ENCODE data around the gene TUBGCP3. TPM values are rescaled to one million over a fixed set of nuclear protein-coding genes. Genes with fewer than 3 reads are reported as not detected.

TUBGCP3 gene
- total RNA-seq, 6 experiments from 2014 or later, result 13.0 to 20.0 (median 17.6) TPM

DNA sequence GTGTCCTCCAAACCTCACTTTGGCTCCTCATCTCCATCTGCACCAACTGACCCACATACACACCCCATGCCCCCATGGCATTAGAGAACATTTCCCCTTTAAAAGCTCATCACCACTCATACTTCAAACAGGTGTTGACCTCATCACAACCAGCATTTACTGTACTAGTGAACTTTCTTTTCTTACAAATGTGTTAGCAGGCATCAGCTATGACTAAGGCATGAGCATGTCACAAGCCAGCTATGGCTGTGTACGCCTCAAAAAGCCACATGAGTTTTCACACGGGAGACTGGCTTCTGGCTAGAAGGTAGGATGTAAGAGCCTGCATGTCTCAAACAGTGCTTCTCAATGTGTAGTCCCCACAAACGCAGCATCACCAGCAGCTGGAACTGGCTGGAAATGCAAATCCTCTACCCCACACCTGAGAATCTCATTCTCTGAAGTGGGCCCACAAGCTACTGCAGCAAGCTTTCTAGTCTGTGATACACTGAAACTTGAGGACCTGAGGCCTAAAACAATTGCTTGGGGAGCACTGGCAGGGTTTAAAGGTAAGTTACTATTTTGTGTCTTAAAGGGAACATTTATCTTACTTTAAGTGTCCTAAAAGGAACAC lies 66.8 kb downstream of the TUBGCP3 start:
- no peak for ATAC-seq
- Histone ChIP-seq H3K9me3 (no peaks in the 10 kb centered on the region), H3K36me3 (peaks cover 0 to 64% (median 9%) of the 10 kb centered on the region in 4 donors), H3K4me1 (no peaks in the 10 kb centered on the region), H3K27me3 (no peaks in the 10 kb centered on the region), H3K27ac (no peak overlapping the region), H3K4me3 (no peak overlapping the region)
- intact Hi-C loops (cut with DNase I), result no loop called here
- TF ChIP-seq, protein P1, sequence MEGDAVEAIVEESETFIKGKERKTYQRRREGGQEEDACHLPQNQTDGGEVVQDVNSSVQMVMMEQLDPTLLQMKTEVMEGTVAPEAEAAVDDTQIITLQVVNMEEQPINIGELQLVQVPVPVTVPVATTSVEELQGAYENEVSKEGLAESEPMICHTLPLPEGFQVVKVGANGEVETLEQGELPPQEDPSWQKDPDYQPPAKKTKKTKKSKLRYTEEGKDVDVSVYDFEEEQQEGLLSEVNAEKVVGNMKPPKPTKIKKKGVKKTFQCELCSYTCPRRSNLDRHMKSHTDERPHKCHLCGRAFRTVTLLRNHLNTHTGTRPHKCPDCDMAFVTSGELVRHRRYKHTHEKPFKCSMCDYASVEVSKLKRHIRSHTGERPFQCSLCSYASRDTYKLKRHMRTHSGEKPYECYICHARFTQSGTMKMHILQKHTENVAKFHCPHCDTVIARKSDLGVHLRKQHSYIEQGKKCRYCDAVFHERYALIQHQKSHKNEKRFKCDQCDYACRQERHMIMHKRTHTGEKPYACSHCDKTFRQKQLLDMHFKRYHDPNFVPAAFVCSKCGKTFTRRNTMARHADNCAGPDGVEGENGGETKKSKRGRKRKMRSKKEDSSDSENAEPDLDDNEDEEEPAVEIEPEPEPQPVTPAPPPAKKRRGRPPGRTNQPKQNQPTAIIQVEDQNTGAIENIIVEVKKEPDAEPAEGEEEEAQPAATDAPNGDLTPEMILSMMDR (IDR thresholded peaks at IDR 0.05), result no peak
- TF ChIP-seq POLR2A (IDR thresholded peaks at IDR 0.05), result no peak
- WGBS (ENCODE audit: insufficient coverage, low coverage, low lambda C conversion rate, missing lambda C conversion rate), result 88% methylated on average over 1 of the region's 3 CpGs
- no peak for DNase-seq

DNA sequence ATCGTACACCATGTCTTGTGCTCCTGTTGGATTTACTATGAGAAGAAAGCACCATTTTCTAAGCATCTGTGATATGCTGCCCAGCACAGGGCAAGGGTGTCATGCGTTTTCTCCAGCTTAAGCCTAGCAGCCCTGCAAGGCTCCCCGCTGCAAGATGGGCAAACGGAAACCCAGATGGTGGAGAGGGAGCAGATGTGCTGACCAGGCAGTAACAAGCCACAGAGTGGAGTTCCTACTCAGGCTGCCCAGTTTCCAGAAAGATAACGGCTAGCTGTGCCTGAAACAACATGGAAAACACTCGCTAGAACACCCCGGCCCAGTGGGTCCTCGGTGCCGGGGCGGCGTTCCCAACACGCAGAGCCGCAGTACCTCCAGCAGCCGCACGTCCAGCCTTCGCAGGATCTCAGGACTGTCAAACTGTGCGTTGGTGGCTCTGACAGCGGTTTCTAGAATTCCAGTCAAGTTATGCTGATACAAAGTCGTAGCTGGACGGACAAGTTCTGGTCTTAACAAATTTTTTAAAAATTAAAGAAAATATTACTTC lies 68.4 kb downstream of the TUBGCP3 start:
- Histone ChIP-seq H3K4me3 (no peak overlapping the region), H3K36me3 (peaks cover 0 to 79% (median 13%) of the 10 kb centered on the region in 4 donors), H3K27me3 (no peaks in the 10 kb centered on the region), H3K4me1 (no peaks in the 10 kb centered on the region), H3K27ac (no peak overlapping the region), H3K9me3 (no peaks in the 10 kb centered on the region)
- intact Hi-C loops (cut with DNase I), result no loop called here
- DNase-seq (no peak), ATAC-seq (no peak)
- WGBS (ENCODE audit: insufficient coverage, low coverage, low lambda C conversion rate, missing lambda C conversion rate), result 95% methylated on average over 14 of the region's 20 CpGs
- no peak for TF ChIP-seq POLR2A (IDR thresholded peaks at IDR 0.05)
- TF ChIP-seq, protein P1 (IDR thresholded peaks at IDR 0.05), result no peak

- no peaks in the 10 kb centered on the region for H3K27me3 ChIP-seq
- intact Hi-C loops (cut with DNase I), result no loop called here
- DNase-seq (no peak), ATAC-seq (no peak)
- peaks cover 0 to 55% (median 11%) of the 10 kb centered on the region in 4 donors for H3K36me3 ChIP-seq
- 91% methylated on average over 12 of the region's 13 CpGs for WGBS (ENCODE audit: insufficient coverage, low coverage, low lambda C conversion rate, missing lambda C conversion rate)
- H3K9me3 ChIP-seq, result no peaks in the 10 kb centered on the region
- no peak overlapping the region for H3K27ac ChIP-seq
- H3K4me3 ChIP-seq, result no peak overlapping the region
- no peaks in the 10 kb centered on the region for H3K4me1 ChIP-seq
- TF ChIP-seq POLR2A (IDR thresholded peaks at IDR 0.05), result no peak
- TF ChIP-seq, protein P1 (IDR thresholded peaks at IDR 0.05), result no peak
Observed at GRCh38 chr13:112516218-112516617, 71.7 kb downstream of the TUBGCP3 start.

DNA sequence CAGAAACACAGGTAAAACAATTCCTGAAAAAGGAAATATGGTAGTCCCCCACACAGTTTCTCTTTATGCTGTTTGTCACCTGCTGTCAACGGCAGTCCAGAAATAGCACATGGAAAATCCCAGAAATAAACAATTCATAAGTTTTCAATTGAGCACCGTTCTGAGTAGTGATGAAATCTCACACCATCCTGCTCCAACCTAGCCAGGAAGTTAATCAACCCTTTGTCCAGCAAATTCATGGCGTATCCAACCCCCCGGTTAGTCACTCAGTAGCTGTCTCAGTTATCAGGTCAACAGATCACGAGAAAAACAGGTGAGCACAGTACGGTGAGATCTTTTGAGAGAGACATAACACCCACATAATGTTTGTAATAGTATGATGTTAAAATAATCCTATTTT lies 74.2 kb downstream of the TUBGCP3 start:
- peaks cover 0 to 31% (median 5%) of the 10 kb centered on the region in 4 donors for H3K36me3 ChIP-seq
- no peak overlapping the region for H3K27ac ChIP-seq
- no peak for TF ChIP-seq POLR2A (IDR thresholded peaks at IDR 0.05)
- TF ChIP-seq, protein P1 (IDR thresholded peaks at IDR 0.05), result no peak
- H3K4me3 ChIP-seq, result no peak overlapping the region
- no peaks in the 10 kb centered on the region for H3K9me3 ChIP-seq
- 89% methylated on average over 5 of the region's 6 CpGs for WGBS (ENCODE audit: insufficient coverage, low coverage, low lambda C conversion rate, missing lambda C conversion rate)
- no peaks in the 10 kb centered on the region for H3K27me3 ChIP-seq
- intact Hi-C loops (cut with DNase I), result no loop called here
- DNase-seq (no peak), ATAC-seq (no peak)
- no peaks in the 10 kb centered on the region for H3K4me1 ChIP-seq
